GM12874 (cell line): ENCODE results near the gene SLCO1A2.

Experiments used
- CTCF ChIP-seq: IDR thresholded peaks from 2 replicates; pipeline ENCODE4 v1.5.1; 2011; ENCODE audit warnings: low read depth, mild to moderate bottlenecking, control low read depth, low read length, moderate library complexity; ENCODE audit not compliant: insufficient read depth

Gene SLCO1A2

GRCh38 chr12:21292111-21292510 is 42.6 kb downstream of the SLCO1A2 start:
- no peak for TF ChIP-seq CTCF

GRCh38 chr12:21289698-21290097 is 45.0 kb downstream of the SLCO1A2 start:
- TF ChIP-seq CTCF: no peak

- TF ChIP-seq CTCF: no peak
These were observed 57.9 kb downstream of the SLCO1A2 start for GRCh38 chr12:21276826-21277225.

- TF ChIP-seq CTCF: no peak
These were observed 68.8 kb downstream of the SLCO1A2 start for GRCh38 chr12:21265932-21266331.

- TF ChIP-seq CTCF: no peak
These were observed 70.5 kb downstream of the SLCO1A2 start for GRCh38 chr12:21264232-21264631.

- no peak for TF ChIP-seq CTCF
These were observed 77.5 kb downstream of the SLCO1A2 start for GRCh38 chr12:21257172-21257571.

- TF ChIP-seq CTCF: no peak
These were observed 82.6 kb downstream of the SLCO1A2 start for GRCh38 chr12:21252070-21252469.

- no peak for TF ChIP-seq CTCF
These were observed 86.0 kb downstream of the SLCO1A2 start for GRCh38 chr12:21248679-21249078.
